CD4-positive, CD25-positive, alpha-beta regulatory T cell (primary cell): ENCODE results near the gene ARCN1. TPM values are rescaled to one million over a fixed set of nuclear protein-coding genes. Genes with fewer than 3 reads are reported as not detected.

Experiments used
- ATAC-seq, 2 donors: fragments of 150-1000 bp; cut with Tn5 transposase; one replicate each; pipeline ENCODE4 v1.10.0; 2021; ENCODE audit warnings: low read depth in 2 of 2, moderate number of reproducible peaks in 2 of 2, moderate library complexity in 1 of 2
- DNase-seq, 3 donors: peaks; one replicate each; pipeline versions ENCODE4 v3.0.0 to v3.0.0-alpha.2; 2012 to 2022; ENCODE audit warnings: mixed read lengths in 1 of 3
- H3K27ac ChIP-seq: one replicate; pipeline ENCODE4 v1.7.0; 2013; ENCODE audit warnings: mild to moderate bottlenecking, low read length; ENCODE audit not compliant: insufficient read depth, poor library complexity, severe bottlenecking
- H3K27me3 ChIP-seq: one replicate; pipeline ENCODE4 v1.7.0; 2013; ENCODE audit warnings: low read length; ENCODE audit not compliant: control insufficient read depth, insufficient read depth
- H3K36me3 ChIP-seq: one replicate; pipeline ENCODE4 v1.7.0; 2013; ENCODE audit warnings: mild to moderate bottlenecking, low read length, moderate library complexity; ENCODE audit not compliant: control insufficient read depth, insufficient read depth
- H3K4me1 ChIP-seq: 2 replicates; pipeline ENCODE4 v1.7.0; 2013; ENCODE audit warnings: mild to moderate bottlenecking, low read length; ENCODE audit not compliant: insufficient read depth, control insufficient read depth, poor library complexity, severe bottlenecking
- H3K4me3 ChIP-seq: one replicate; pipeline ENCODE4 v1.7.0; 2013; ENCODE audit warnings: low read depth, mild to moderate bottlenecking, low read length, moderate library complexity
- H3K9me3 ChIP-seq, 2 experiments: 1 replicate in 1 of 2; 2 replicates in 1 of 2; pipeline ENCODE4 v1.7.0; 2013; ENCODE audit warnings: low read length in 2 of 2, mild to moderate bottlenecking in 1 of 2, moderate library complexity in 1 of 2; ENCODE audit not compliant: control insufficient read depth in 2 of 2
- H3K27ac Mint-ChIP-seq, 3 donors: one replicate each; pipeline ENCODE4 v1.8.0; 2020 to 2022; ENCODE audit warnings: mild to moderate bottlenecking in 3 of 3, mixed read lengths in 3 of 3, moderate library complexity in 2 of 3
- H3K27me3 Mint-ChIP-seq: one replicate; pipeline ENCODE4 v1.8.0; 2022; ENCODE audit warnings: mild to moderate bottlenecking, mixed read lengths
- H3K36me3 Mint-ChIP-seq: one replicate; pipeline ENCODE4 v1.8.0; 2020; ENCODE audit warnings: mixed read lengths
- H3K4me1 Mint-ChIP-seq, 4 donors: one replicate each; pipeline ENCODE4 v1.8.0; 2020 to 2022; ENCODE audit warnings: mixed read lengths in 4 of 4, mild to moderate bottlenecking in 1 of 4
- H3K4me3 Mint-ChIP-seq, 4 donors: one replicate each; pipeline ENCODE4 v1.8.0; 2020 to 2022; ENCODE audit warnings: mild to moderate bottlenecking in 4 of 4, mixed read lengths in 4 of 4, moderate library complexity in 3 of 4
- H3K9me3 Mint-ChIP-seq, 7 donors: one replicate each; pipeline ENCODE4 v1.8.0; 2020 to 2022; ENCODE audit warnings: mixed read lengths in 7 of 7, mild to moderate bottlenecking in 3 of 7, moderate library complexity in 2 of 7
- polyA plus RNA-seq, 4 donors: library from polyadenylated mRNA; unstranded; fragments of 300-500 nt; fragmentation: Illumina TruSeq; gene quantifications; one replicate each; pipeline ENCODE4 v1.2.3, GENCODE V29; 2021
- total RNA-seq: library from RNA; stranded (reverse); gene quantifications from one replicate; pipeline ENCODE4 v1.2.3, GENCODE V29; 2022

ARCN1 gene
- total and polyA plus RNA-seq, 5 donors from 2014 or later: 76.6 to 169 (median 149) TPM

DNA sequence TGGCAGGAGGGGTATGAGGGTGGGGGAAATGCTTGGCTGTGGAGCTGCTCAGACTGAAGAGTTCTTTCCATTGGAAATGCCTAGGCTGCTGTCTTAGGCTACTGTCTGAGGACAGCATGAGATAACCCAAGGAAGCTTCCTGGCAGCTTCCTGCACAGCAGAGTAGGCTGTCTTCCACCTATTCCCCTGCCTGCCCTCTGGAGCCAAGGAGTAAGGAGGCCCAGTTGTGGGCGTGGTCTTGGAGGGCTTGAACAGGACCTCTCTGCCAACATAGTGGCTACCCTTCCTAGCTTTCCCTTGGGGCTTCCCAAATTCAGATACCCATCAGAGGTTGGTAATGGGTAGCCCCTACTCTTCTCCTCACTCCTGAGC lies 61.1 kb downstream of the ARCN1 start:
- ATAC-seq: no peak
- no peaks in the 10 kb centered on the region for H3K4me1 Mint-ChIP-seq
- no peaks in the 10 kb centered on the region for H3K9me3 ChIP-seq
- no peak overlapping the region for H3K4me3 Mint-ChIP-seq
- no peak overlapping the region for H3K4me3 ChIP-seq
- no peaks in the 10 kb centered on the region for H3K36me3 Mint-ChIP-seq
- DNase-seq: no peak
- H3K27ac ChIP-seq: no peak overlapping the region
- H3K27ac Mint-ChIP-seq: no peak overlapping the region
- H3K27me3 ChIP-seq: no peaks in the 10 kb centered on the region
- H3K27me3 Mint-ChIP-seq: peaks cover 8% of the 10 kb centered on the region
- no peaks in the 10 kb centered on the region for H3K9me3 Mint-ChIP-seq
- H3K4me1 ChIP-seq: no peaks in the 10 kb centered on the region
- H3K36me3 ChIP-seq: no peaks in the 10 kb centered on the region

DNA sequence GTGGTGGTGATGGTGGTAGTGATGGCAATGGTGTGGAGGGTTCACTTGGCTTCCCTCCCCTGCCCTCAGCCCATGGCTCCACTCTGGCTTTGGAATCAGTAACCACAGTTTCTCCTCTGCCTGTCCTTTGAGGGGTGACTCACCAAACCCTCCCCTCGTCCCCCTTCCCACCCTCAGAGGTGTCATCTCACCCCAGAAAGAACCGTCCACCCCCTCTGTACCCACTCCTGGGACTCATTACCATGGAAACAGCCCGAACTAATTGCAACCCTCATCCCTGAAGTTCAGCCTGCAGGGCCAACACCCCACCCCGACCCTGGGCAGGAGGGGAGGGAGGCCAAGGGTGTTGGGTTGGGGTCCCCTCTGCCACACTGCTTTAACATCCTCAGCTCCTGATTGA lies 61.8 kb downstream of the ARCN1 start:
- Histone ChIP-seq H3K9me3 (no peaks in the 10 kb centered on the region), H3K36me3 (no peaks in the 10 kb centered on the region), H3K4me1 (no peaks in the 10 kb centered on the region), H3K27me3 (no peaks in the 10 kb centered on the region), H3K27ac (no peak overlapping the region), H3K4me3 (no peak overlapping the region)
- Mint-ChIP-seq H3K27me3 (peaks cover 8% of the 10 kb centered on the region), H3K27ac (no peak overlapping the region), H3K4me1 (no peaks in the 10 kb centered on the region), H3K4me3 (no peak overlapping the region), H3K36me3 (no peaks in the 10 kb centered on the region), H3K9me3 (no peaks in the 10 kb centered on the region)
- DNase-seq (no peak), ATAC-seq (no peak)

DNA sequence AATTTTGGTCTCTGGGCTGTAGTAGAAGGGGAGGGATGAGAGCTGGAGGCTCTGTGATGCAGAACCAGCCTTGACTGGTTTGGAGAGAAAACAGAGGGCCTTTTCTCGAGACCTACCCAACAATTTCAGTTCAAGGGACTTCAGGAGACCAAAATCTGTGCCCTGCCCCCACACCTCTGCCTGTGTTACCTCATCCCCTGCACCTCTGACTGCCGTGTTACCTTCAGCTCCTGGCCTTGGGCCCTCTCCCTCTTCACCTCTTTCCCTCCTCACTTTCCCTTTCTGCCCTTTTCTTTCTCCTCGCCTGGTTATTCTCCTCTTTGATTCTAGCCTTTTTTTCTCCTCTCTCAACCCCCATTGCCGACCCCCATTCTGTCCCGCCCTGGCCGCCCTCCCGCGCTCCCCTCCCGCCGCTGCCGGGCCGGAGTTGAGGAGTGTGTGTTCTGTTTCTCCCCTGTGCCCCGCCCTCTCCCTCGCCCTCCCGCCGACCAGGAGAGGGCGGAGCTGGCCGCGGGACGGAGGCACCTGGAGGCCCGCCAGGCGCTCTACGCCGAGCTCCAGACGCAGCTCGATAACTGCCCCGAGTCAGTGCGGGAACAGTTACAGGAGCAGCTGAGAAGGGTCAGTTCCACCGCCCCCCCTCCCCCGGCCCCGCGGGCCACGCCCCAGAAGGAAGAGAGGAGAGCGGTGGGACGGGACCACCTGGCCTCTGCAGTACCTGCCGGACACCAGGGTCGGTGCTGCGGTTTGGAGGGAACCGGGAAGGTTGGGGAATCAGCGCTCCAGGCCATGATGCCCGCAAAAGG lies 62.4 kb downstream of the ARCN1 start:
- Mint-ChIP-seq H3K27ac (peak overlapping the region in 1 of 3 donors; percentile 46), H3K36me3 (no peaks in the 10 kb centered on the region), H3K27me3 (peaks cover 8% of the 10 kb centered on the region), H3K4me3 (peak overlapping the region in 1 of 4 donors; percentile 50), H3K4me1 (no peaks in the 10 kb centered on the region), H3K9me3 (no peaks in the 10 kb centered on the region)
- Histone ChIP-seq H3K4me1 (no peaks in the 10 kb centered on the region), H3K36me3 (no peaks in the 10 kb centered on the region), H3K27me3 (no peaks in the 10 kb centered on the region), H3K9me3 (no peaks in the 10 kb centered on the region), H3K4me3 (no peak overlapping the region), H3K27ac (no peak overlapping the region)
- DNase-seq (peak in 1 of 3 donors; percentile 10), ATAC-seq (peak in 1 of 2 donors; percentile 15)

DNA sequence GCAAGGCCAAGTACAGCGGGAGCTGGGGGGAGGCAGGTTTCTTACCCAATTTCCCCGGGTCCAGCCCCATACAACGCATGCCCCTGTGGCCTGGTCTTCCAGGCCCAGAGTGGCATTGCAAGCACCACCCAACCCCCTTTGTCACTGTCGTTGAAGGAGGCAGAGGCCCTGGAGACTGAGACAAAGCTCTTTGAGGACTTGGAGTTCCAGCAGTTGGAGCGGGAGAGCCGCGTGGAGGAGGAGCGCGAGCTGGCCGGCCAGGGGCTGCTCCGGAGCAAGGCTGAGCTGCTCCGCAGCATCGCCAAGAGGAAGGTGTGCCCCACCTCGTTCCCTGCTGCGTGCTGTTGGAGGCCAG lies 63.0 kb downstream of the ARCN1 start:
- Histone ChIP-seq H3K27me3 (no peaks in the 10 kb centered on the region), H3K36me3 (no peaks in the 10 kb centered on the region), H3K4me3 (no peak overlapping the region), H3K4me1 (no peaks in the 10 kb centered on the region), H3K9me3 (no peaks in the 10 kb centered on the region), H3K27ac (no peak overlapping the region)
- ATAC-seq: no peak
- Mint-ChIP-seq H3K27me3 (peaks cover 8% of the 10 kb centered on the region), H3K4me3 (no peak overlapping the region), H3K4me1 (no peaks in the 10 kb centered on the region), H3K27ac (no peak overlapping the region), H3K36me3 (no peaks in the 10 kb centered on the region), H3K9me3 (no peaks in the 10 kb centered on the region)
- DNase-seq: no peak

DNA sequence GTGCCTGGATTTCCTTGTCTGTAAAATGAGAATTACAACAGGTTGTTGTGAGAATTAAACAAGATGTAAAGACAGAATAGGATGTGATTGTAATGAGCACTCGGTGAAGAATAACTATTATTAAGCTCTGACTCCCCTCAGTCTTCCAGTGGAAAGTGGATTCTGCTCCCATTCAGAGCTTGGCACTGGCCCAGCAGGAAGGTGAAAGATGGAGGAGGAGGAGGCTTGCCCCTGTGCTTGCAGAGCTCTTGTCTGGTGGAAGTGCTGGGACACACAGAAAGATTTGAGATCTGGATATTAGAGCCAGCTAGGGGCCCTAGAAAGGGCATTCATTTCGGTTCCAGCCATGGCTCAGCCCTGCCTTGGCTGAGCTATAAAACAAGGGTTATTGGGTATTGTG lies 63.4 kb downstream of the ARCN1 start:
- H3K4me3 Mint-ChIP-seq: no peak overlapping the region
- H3K27me3 Mint-ChIP-seq: peaks cover 8% of the 10 kb centered on the region
- no peak for DNase-seq
- H3K4me1 Mint-ChIP-seq: no peaks in the 10 kb centered on the region
- H3K36me3 ChIP-seq: no peaks in the 10 kb centered on the region
- no peak overlapping the region for H3K27ac Mint-ChIP-seq
- H3K27ac ChIP-seq: no peak overlapping the region
- no peak overlapping the region for H3K4me3 ChIP-seq
- H3K9me3 ChIP-seq: no peaks in the 10 kb centered on the region
- ATAC-seq: no peak
- H3K36me3 Mint-ChIP-seq: no peaks in the 10 kb centered on the region
- no peaks in the 10 kb centered on the region for H3K4me1 ChIP-seq
- H3K9me3 Mint-ChIP-seq: no peaks in the 10 kb centered on the region
- no peaks in the 10 kb centered on the region for H3K27me3 ChIP-seq

DNA sequence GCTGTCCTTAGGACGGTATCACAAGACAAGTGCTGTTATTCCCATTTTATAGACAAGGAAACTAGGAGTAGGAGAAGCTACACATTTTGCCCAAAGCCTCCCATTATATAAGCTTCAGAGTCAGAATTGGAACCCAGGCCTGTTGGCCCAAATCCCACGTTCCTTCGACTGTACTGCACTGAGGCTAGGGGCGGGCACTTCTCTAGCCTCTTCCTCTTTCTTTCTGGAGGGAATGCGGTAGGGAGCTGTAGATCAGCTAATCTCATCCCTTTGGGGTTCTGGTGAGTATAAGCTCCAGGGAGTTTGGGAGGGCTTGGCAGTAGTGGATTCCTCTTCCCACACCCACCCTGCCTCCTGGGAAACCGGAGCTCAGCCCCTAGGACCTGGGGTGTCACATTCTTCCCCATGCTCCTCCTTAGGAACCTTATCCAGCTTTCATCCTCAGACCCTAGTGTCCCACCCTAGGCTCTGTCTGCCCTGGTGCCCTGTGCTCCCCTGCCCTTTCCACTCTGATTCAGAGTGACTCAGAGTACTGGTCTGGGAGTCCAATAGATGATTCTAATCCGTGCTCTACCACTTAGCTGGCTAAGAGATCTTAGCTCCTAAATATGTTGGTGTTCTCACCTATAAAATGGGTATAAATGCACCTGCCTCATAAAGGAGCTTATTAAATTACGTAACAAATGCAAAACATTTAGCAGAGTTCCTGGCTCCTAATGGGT lies 64.5 kb downstream of the ARCN1 start:
- Histone ChIP-seq H3K9me3 (no peaks in the 10 kb centered on the region), H3K4me1 (no peaks in the 10 kb centered on the region), H3K27me3 (no peaks in the 10 kb centered on the region), H3K27ac (no peak overlapping the region), H3K36me3 (no peaks in the 10 kb centered on the region), H3K4me3 (no peak overlapping the region)
- Mint-ChIP-seq H3K4me1 (no peaks in the 10 kb centered on the region), H3K4me3 (no peak overlapping the region), H3K27me3 (peaks cover 8% of the 10 kb centered on the region), H3K9me3 (no peaks in the 10 kb centered on the region), H3K36me3 (no peaks in the 10 kb centered on the region), H3K27ac (no peak overlapping the region)
- no peak for ATAC-seq
- DNase-seq: no peak

DNA sequence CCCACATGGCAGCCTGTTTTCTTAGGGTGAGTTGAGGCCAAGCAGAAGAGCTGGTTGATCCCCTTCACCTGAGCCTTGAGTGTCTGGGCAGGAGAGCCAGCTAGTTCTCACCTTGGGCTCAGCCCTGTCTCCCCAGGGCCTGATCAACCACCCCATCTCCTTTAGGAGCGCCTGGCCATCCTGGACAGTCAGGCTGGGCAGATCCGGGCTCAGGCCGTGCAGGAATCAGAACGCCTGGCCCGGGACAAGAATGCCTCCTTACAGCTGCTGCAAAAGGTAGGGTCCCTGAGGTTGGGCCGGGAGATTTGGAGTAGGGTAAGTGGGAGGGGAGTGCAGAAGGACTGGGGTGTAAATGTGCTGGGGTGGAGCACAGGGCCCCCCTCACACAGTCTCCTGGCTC lies 66.5 kb downstream of the ARCN1 start:
- Mint-ChIP-seq H3K4me3 (no peak overlapping the region), H3K27ac (no peak overlapping the region), H3K27me3 (peaks cover 4% of the 10 kb centered on the region), H3K9me3 (no peaks in the 10 kb centered on the region), H3K4me1 (no peaks in the 10 kb centered on the region), H3K36me3 (no peaks in the 10 kb centered on the region)
- no peak overlapping the region for H3K4me3 ChIP-seq
- no peaks in the 10 kb centered on the region for H3K36me3 ChIP-seq
- no peaks in the 10 kb centered on the region for H3K4me1 ChIP-seq
- H3K27me3 ChIP-seq: no peaks in the 10 kb centered on the region
- ATAC-seq (no peak), DNase-seq (no peak)
- H3K9me3 ChIP-seq: no peaks in the 10 kb centered on the region
- no peak overlapping the region for H3K27ac ChIP-seq

DNA sequence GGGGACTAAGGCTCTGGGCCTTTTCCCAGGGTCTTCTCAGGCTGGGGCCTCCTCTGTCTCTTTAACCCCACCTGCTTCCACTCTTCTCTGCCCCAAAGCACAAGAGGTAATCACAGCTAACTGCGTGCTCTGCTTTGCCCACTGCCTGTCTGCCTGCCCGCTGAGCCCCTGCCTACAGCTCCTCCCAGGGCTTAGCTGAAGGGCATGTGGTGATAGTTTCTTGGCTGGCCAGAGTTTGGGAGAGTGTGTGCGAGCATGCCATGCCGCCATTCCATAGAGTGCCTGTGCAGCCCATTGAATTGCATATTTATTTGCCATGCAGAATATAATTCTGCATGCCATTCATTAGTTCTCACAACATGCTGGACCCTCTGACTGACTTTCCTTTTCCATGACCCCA lies 67.7 kb downstream of the ARCN1 start:
- Mint-ChIP-seq H3K27ac (no peak overlapping the region), H3K27me3 (peaks cover 4% of the 10 kb centered on the region), H3K36me3 (no peaks in the 10 kb centered on the region), H3K9me3 (no peaks in the 10 kb centered on the region), H3K4me3 (no peak overlapping the region), H3K4me1 (no peaks in the 10 kb centered on the region)
- ATAC-seq (no peak), DNase-seq (no peak)
- H3K4me3 ChIP-seq: no peak overlapping the region
- H3K27ac ChIP-seq: no peak overlapping the region
- no peaks in the 10 kb centered on the region for H3K27me3 ChIP-seq
- H3K36me3 ChIP-seq: no peaks in the 10 kb centered on the region
- no peaks in the 10 kb centered on the region for H3K9me3 ChIP-seq
- no peaks in the 10 kb centered on the region for H3K4me1 ChIP-seq
